ENCODE measurements around the gene PLXND1. TPM values are rescaled to one million over a fixed set of nuclear protein-coding genes. Genes with fewer than 3 reads are reported as not detected.

PLXND1 gene
- total RNA-seq, 2 donors from 2014 or later: 4.1 to 4.2 TPM

DNA sequence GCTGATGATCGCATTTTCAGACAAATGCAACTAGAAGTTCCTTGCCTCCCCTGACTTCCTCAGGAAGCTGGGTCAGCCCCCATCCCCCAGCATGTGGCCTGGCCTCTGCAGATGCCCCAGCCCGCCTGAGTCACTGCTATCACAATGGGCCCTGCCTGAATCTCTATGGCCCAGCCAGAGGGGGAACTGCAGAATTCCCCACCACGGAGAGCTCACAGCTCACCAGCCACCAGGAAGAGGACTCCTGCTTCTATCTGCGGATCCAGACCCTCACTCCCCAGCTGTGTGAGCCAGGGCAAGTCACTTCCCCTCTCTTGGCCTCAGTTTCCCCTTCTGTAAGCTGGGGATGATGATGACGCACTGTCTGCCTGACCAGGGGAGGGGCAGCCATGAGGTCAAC is 6.9 kb downstream of the PLXND1 start:
- H3K27ac Mint-ChIP-seq: no peak overlapping the region
- peaks cover 14% of the 10 kb centered on the region for H3K27me3 Mint-ChIP-seq (ENCODE audit: low read depth)
- no peaks in the 10 kb centered on the region for H3K4me1 Mint-ChIP-seq (ENCODE audit: low read depth)
- H3K4me3 Mint-ChIP-seq: no peak overlapping the region
- H3K9me3 Mint-ChIP-seq: no peaks in the 10 kb centered on the region
- DNase-seq (no peak), ATAC-seq (replicated peaks in 1 of 2) (no peak)
- H3K36me3 Mint-ChIP-seq (ENCODE audit: insufficient read depth in 2 of 2): no peaks in the 10 kb centered on the region

DNA sequence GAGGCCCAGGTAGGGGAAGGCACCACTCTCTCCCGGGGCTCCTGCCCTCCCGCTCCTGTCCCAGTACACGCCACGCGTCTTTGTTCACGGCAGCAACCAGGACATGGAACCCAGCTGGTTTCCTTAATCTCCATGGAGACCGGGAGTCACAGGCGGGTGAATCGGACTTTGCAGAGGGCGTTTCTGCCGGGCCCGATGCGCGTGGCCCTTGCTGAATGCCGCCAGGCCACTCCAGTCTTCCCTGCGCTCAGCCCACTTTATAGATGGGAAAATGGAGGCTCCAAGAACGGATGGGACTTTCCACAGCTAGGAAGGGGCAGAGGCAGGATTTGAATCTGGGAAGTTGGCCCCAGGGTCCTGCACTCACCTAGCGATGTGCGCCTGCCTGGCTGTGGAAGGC is 7.4 kb downstream of the PLXND1 start:
- no peak for ATAC-seq (replicated peaks in 1 of 2)

DNA sequence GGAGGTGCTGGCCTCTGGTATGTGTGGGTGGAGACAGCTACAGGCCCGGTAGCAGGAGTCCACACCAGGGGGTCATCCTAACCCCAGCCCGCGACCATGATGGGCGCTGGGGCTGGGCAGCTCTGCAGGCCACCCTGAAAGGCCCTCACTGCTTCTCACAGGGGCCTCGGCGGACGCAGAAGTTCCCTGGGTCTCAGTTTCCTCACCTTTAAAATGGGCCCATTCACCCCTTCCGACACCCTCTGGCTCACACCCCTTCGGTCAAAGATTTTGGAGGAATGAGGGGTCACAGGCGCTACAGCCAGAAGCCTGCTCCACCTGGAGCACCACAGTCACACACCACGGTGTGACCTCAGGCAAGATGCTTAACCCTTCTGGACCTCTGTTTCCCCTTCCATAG is 8.0 kb downstream of the PLXND1 start:
- Mint-ChIP-seq H3K27ac (no peak overlapping the region), H3K4me3 (no peak overlapping the region), H3K9me3 (no peaks in the 10 kb centered on the region), H3K4me1 (ENCODE audit: low read depth) (peaks cover 11% of the 10 kb centered on the region), H3K36me3 (ENCODE audit: insufficient read depth in 2 of 2) (no peaks in the 10 kb centered on the region), H3K27me3 (ENCODE audit: low read depth) (peaks cover 12% of the 10 kb centered on the region)
- ATAC-seq (replicated peaks in 1 of 2) (no peak), DNase-seq (no peak)

More for the DNA sequence above, 7.4 kb downstream of the PLXND1 start:
- H3K9me3 Mint-ChIP-seq: no peaks in the 10 kb centered on the region
- peaks cover 5% of the 10 kb centered on the region for H3K4me1 Mint-ChIP-seq (ENCODE audit: low read depth)
- no peaks in the 10 kb centered on the region for H3K36me3 Mint-ChIP-seq (ENCODE audit: insufficient read depth in 2 of 2)
- no peak overlapping the region for H3K27ac Mint-ChIP-seq
- no peak for DNase-seq
- H3K27me3 Mint-ChIP-seq (ENCODE audit: low read depth): peaks cover 9% of the 10 kb centered on the region
- H3K4me3 Mint-ChIP-seq: no peak overlapping the region

DNA sequence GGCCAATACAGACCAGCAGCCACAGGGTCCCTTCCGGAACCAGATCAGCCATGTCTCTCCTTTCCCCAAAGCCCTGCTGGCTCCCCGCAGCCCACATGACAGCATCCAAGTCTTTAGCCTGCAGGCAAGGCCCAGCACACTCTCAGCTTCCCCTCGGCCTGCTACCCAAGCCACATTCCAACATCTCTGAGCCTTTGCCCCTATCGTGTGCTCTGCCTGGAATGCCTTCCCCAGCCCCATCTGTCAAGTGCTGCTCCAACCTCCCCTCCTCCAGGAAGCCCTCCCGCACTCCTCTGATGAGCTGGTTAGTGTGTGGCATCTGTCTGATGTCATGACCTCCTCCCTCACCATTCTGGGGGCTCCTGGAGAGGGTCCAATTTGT is 8.5 kb downstream of the PLXND1 start:
- Mint-ChIP-seq H3K36me3 (ENCODE audit: insufficient read depth in 2 of 2) (no peaks in the 10 kb centered on the region), H3K27me3 (ENCODE audit: low read depth) (peaks cover 16% of the 10 kb centered on the region), H3K9me3 (no peaks in the 10 kb centered on the region)

DNA sequence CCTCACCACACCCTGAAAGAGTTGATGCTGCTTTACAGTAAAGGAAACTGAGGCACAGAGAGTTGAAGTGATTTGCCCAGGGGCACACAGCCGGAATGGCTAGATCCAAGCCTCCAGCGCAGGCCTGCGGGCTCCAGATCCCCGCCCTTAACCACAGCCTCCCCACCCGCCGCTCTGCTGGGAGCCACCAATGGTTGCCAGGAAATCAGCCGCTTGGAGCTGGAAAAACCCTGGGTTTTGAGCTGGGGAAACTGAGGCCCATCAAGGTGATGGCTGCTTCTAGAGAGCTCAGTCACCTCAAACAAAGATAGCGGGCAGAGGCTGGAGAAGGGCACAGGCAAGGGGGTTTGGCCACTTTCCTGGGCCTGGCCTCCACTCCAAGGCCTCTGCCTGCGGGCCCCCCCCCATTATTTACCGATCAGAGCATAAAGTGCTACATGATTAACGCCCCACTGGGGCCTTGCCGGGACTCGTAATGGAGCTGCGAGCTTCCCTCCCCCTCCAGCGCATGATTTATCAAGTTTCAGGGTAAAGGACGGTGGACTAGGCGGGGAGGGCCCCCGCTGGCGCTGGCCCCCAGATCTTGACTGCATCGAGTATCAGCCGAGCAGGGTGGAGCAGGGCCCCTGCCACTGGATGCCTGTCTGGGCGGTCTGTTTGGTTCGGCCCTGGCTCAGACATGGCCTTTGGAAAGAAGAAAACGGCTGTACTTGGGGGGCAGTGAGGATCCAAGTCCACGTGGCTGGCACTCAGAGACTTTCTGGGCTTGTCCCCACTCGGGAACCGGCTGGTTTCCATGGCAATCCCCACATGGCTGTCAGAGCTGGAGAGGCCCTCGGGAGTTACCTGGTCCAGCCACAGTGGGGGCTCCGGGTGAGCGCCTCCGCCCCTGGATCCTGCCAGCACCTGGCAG is 9.1 kb downstream of the PLXND1 start:
- no peak for DNase-seq
- no peaks in the 10 kb centered on the region for H3K9me3 Mint-ChIP-seq
- H3K27me3 Mint-ChIP-seq (ENCODE audit: low read depth): peaks cover 14% of the 10 kb centered on the region
- H3K36me3 Mint-ChIP-seq (ENCODE audit: insufficient read depth in 2 of 2): no peaks in the 10 kb centered on the region
- no peak overlapping the region for H3K4me3 Mint-ChIP-seq
- no peak for ATAC-seq (replicated peaks in 1 of 2)
- no peak overlapping the region for H3K27ac Mint-ChIP-seq
- peaks cover 20% of the 10 kb centered on the region for H3K4me1 Mint-ChIP-seq (ENCODE audit: low read depth)

More for the DNA sequence above, 8.5 kb downstream of the PLXND1 start:
- H3K4me1 Mint-ChIP-seq (ENCODE audit: low read depth): peaks cover 16% of the 10 kb centered on the region
- ATAC-seq (replicated peaks in 1 of 2) (no peak), DNase-seq (no peak)
- no peak overlapping the region for H3K4me3 Mint-ChIP-seq
- no peak overlapping the region for H3K27ac Mint-ChIP-seq

DNA sequence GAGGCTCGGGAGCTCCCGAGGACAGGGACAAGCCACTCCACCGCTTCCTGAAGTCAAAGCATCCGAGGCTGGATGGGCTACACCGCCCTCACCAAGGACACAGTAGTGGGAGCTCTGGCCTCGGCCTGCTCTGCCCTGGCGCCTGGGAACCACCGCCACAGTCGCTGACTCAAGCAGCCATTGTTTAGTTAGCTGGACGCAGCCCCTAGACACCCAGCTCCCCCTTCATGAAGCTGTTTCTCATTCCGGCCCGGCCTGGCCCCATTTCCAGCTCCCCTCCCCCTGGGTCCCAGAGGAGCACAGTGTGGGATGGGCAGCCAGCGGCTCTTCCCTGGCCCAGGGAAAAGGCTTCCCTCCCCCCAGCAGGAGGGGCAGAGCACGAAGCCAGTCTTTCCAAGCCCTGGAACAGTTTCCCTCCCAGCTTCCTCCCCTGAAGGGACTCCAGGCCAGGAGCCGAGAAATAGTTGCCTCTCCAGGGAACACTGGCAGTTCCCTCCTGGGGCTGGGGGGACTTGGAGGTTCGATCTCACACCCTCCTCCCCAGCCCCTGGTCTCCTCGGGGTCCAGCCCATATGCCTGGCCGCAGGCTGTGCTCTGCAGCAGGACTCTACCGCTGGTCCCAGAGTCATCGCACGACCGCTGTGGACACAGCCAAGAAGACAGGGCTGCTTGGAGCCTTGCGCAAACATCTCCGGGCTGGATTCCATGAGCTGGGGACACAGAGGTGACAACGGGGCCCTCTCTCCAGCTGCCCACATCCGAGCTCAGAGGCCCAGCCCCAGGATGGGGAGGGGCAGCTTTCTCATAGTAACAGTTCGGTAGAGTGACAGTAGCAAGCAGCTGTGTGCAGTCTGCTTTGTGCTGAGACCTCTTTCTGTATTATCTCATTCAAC is 10.0 kb downstream of the PLXND1 start:
- no peak for ATAC-seq (replicated peaks in 1 of 2)
- H3K4me1 Mint-ChIP-seq (ENCODE audit: low read depth): peaks cover 20% of the 10 kb centered on the region
- no peaks in the 10 kb centered on the region for H3K36me3 Mint-ChIP-seq (ENCODE audit: insufficient read depth in 2 of 2)
- H3K27ac Mint-ChIP-seq: no peak overlapping the region
- H3K27me3 Mint-ChIP-seq (ENCODE audit: low read depth): peaks cover 18% of the 10 kb centered on the region
- H3K9me3 Mint-ChIP-seq: no peaks in the 10 kb centered on the region
- no peak overlapping the region for H3K4me3 Mint-ChIP-seq
- DNase-seq: no peak

DNA sequence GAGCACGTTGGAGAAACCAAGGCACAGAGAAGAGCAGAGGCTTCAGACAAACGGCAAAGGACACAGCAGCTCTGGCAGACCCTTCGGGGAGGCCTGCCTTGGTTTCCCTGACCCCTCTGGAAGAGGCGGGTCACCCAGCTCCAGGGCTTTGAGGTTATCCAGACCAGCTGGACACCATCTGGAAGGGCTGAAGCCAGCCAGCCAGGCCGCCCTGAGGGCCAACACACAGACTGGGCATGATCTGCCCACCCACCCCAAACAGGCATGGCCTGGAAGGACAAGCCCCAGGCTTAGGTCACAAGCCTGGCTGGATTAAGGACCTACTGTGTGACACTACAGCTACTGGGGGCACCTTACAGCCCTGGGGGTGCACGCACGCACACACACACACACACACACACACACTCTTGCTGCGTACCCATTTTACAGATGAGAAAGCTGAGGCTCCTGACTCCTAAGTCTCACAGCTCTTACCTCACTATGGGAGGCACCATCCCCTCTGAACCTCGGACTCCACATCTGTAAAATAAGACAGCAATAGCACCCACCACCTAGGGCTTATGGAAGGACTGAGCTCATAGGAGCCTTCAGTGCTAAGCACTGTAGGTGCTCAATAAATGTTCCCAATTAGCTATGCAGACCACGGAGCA is 10.8 kb downstream of the PLXND1 start:
- ATAC-seq (replicated peaks in 1 of 2) (no peak), DNase-seq (no peak)
- Mint-ChIP-seq H3K27me3 (ENCODE audit: low read depth) (peaks cover 23% of the 10 kb centered on the region), H3K4me3 (no peak overlapping the region), H3K36me3 (ENCODE audit: insufficient read depth in 2 of 2) (no peaks in the 10 kb centered on the region), H3K4me1 (ENCODE audit: low read depth) (peaks cover 20% of the 10 kb centered on the region), H3K27ac (no peak overlapping the region), H3K9me3 (no peaks in the 10 kb centered on the region)

DNA sequence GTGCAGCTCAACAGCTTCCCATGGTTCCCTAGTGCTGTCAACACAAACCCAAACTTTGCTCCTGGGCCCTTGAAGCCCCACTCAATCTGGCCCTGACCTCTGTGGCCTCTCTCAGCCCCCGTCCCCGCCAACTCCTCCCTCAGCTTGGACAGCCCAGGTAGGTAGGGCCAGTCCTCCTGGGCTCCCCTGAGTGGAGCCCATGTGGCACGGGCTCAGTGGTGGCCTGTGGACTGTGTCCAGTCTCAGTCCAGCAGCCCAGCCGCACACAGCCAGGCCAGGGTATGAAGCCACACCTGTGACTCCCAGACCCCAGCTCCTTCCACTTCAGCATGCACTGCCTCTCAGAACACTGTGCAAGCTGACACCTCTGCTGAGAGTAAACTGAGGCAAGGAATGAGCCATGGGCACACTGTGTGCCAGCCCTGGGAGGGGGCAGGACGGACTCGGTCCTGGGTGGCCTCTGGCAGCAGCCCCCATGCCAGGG is 11.5 kb downstream of the PLXND1 start:
- DNase-seq (no peak), ATAC-seq (replicated peaks in 1 of 2) (no peak)
- H3K4me1 Mint-ChIP-seq (ENCODE audit: low read depth): peaks cover 20% of the 10 kb centered on the region
- H3K4me3 Mint-ChIP-seq: no peak overlapping the region
- peaks cover 23% of the 10 kb centered on the region for H3K27me3 Mint-ChIP-seq (ENCODE audit: low read depth)
- no peak overlapping the region for H3K27ac Mint-ChIP-seq
- H3K9me3 Mint-ChIP-seq: no peaks in the 10 kb centered on the region
- no peaks in the 10 kb centered on the region for H3K36me3 Mint-ChIP-seq (ENCODE audit: insufficient read depth in 2 of 2)

DNA sequence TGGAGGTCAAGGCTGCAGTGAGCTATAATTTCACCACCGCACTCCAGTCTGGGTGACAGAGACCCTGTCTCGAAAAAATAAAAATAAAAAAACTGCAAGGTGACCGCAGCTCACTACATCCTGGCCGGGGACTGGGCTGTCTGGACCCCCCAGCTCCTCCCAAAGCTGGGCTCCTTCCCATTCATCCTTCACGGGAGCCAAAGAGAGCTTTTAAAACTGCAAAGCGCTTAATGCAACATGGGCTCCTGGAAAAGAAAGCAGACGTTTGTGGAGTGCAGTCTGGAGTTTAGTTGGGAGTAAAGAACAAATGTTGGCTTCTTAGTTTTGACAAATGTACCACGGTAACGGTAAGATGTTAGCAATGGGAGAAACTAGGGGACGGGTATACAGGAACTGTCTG is 12.1 kb downstream of the PLXND1 start:
- no peak for DNase-seq
- Mint-ChIP-seq H3K27me3 (ENCODE audit: low read depth) (peaks cover 23% of the 10 kb centered on the region), H3K4me1 (ENCODE audit: low read depth) (peaks cover 20% of the 10 kb centered on the region), H3K9me3 (no peaks in the 10 kb centered on the region), H3K4me3 (peak overlapping the region; percentile 63 to 65), H3K36me3 (ENCODE audit: insufficient read depth in 2 of 2) (no peaks in the 10 kb centered on the region), H3K27ac (no peak overlapping the region)
- no peak for ATAC-seq (replicated peaks in 1 of 2)

DNA sequence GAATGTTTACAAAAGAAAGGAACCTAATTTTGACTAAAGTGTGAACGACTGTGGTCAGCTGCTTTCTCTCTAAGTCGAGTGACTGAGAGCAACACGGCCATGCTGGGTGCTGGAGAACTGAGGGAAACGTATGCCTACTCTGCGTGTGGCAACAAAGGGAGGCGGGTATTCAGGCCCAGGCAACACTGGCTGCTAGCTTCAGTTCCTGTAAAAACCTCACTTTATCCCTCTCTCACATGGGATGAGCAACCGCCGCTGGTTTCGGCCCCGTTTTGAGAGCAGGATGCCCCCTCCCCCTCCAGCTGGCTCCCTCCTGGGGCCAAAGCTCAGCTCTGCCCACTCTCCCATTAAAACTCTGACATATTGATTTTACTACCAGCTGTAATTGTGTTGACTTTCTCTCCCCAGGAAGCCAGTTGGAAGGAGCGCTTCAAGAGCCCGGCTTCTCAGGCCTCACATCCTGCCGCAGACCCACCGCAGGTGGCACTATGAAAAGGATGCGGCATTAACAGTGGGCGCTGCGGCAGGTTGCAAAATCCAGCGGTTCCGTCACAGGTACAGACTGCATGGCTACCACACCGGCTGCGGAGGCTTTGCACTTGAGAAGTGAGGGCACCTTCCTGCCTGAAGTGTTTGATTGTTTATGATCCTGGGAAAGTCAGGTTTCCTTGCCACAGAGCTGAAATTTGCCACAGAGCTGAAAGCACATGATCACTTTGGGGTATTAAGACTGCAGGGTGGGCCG is 12.7 kb downstream of the PLXND1 start:
- Mint-ChIP-seq H3K36me3 (ENCODE audit: insufficient read depth in 2 of 2) (no peaks in the 10 kb centered on the region), H3K4me3 (peak overlapping the region; percentile 63 to 65), H3K4me1 (ENCODE audit: low read depth) (peaks cover 20% of the 10 kb centered on the region), H3K27ac (no peak overlapping the region), H3K9me3 (no peaks in the 10 kb centered on the region), H3K27me3 (ENCODE audit: low read depth) (peaks cover 23% of the 10 kb centered on the region)
- DNase-seq (peak; percentile 82 to 83), ATAC-seq (replicated peaks in 1 of 2) (peak; percentile 87 to 94)

DNA sequence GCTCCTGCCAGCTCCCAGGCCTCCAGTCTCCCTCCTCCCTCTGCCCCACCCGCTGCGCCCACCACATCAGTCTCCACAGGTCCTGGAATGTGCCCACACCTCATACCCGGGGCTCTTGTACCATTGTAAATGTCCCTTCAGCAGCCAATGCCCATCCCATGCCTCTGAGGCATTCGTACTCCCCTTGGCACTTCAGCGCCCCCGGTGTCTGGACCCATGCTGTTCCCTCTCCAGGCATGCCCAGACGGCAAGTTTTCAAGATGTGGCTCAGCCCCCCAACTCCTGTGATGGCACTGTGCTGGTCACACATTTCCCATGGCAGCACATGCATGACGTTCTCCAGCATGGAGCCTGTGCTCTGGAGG is 13.3 kb downstream of the PLXND1 start:
- Mint-ChIP-seq H3K27me3 (ENCODE audit: low read depth) (peaks cover 23% of the 10 kb centered on the region), H3K4me1 (ENCODE audit: low read depth) (peaks cover 20% of the 10 kb centered on the region), H3K36me3 (ENCODE audit: insufficient read depth in 2 of 2) (no peaks in the 10 kb centered on the region), H3K4me3 (peak overlapping the region; percentile 63 to 65), H3K9me3 (no peaks in the 10 kb centered on the region), H3K27ac (no peak overlapping the region)
- DNase-seq (no peak), ATAC-seq (replicated peaks in 1 of 2) (peak in 1 of 2 donors; percentile 12)

DNA sequence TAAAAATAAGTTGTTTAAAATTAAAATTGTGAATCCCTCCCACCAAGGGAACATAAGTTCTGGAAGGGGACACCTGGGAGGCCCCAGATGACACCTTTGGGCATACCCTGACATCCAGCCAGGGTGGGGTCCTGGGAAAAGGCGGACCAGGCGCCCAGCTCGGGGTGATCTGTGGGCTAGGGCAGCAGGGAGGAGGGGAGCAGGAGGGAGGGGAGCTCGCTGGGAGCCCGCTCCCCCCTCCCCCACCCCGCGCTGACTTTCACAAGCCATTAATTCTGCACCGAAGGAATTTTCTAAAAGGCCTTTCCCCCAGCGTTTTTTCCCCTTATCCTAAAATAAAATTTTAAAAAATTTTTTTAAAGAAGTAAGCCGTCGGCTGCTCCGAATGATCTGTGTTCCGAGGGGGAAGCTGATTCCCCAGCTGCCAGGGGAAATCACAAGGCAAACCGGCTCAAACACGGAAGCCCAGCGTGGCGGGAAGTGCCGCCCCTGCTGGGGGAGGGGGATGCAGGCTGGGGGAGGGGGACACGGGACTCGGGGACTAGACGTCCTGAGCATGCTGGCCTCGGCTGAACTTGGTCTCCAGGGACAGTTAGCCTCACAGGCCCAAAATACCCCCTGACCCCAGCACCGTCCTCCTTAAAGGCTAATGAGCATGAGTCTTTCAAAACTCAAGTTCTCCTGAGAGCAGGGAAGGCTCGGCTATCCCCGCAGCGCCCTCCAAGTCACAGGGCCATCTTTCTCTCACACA is 13.9 kb downstream of the PLXND1 start:
- no peak for ATAC-seq (replicated peaks in 1 of 2)
- no peak for DNase-seq
- peaks cover 23% of the 10 kb centered on the region for H3K27me3 Mint-ChIP-seq (ENCODE audit: low read depth)
- H3K9me3 Mint-ChIP-seq: no peaks in the 10 kb centered on the region
- H3K36me3 Mint-ChIP-seq (ENCODE audit: insufficient read depth in 2 of 2): no peaks in the 10 kb centered on the region
- no peak overlapping the region for H3K4me3 Mint-ChIP-seq
- H3K27ac Mint-ChIP-seq: no peak overlapping the region
- H3K4me1 Mint-ChIP-seq (ENCODE audit: low read depth): peaks cover 20% of the 10 kb centered on the region

Measured in activated T-cell treated with anti-CD3 and anti-CD28 coated beads, Interleukin-2, amount 50 U/mL, for 72 hours (primary cell).